HG02884 (cell line): ENCODE data around the gene CAVIN1.
"Not testable (repeated sequence)": the region's sequence is repeated elsewhere in the genome, so short reads cannot be mapped to it uniquely, and the experiment has no call there.

Source experiments
- ATAC-seq: cut with Tn5 transposase; IDR thresholded peaks from one replicate; pipeline ENCODE4 v1.9.1; 2021; ENCODE audit warnings: mild to moderate bottlenecking, moderate library complexity; ENCODE audit not compliant: unreplicated experiment

CAVIN1 gene, protein sequence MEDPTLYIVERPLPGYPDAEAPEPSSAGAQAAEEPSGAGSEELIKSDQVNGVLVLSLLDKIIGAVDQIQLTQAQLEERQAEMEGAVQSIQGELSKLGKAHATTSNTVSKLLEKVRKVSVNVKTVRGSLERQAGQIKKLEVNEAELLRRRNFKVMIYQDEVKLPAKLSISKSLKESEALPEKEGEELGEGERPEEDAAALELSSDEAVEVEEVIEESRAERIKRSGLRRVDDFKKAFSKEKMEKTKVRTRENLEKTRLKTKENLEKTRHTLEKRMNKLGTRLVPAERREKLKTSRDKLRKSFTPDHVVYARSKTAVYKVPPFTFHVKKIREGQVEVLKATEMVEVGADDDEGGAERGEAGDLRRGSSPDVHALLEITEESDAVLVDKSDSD

DNA sequence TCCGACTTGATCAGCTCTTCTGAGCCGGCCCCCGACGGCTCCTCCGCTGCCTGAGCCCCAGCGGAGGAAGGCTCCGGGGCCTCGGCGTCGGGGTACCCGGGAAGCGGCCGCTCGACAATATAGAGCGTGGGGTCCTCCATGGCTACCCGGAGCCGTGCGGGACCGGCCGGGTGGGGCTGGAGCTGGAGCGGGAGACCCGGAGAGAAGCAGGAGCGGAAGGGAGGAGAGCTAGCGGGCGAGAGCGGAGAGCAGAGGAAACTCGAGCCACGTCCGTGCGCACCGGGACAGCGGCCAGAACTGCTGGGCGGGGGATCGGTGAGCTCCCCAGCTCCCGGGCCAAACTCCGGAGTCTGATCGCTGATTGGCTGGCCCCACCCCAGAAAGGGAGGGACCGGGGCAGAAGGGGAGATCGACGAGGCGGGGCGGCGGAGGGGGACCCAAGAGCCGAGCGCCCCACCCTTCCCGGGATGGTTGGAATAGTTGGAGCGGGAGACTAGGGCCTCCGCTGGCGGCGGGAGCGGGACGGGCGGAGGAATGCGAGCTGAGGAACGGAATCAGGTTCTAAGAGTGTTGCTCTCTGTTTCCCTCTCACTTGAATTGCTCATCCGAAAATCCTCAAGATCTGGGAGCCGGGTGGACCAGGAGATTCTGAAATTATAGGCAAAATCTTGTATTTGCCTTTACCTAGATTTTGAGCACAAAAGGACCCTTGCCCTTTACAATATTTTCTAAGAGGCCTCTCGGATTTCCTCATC lies at the start of gene CAVIN1:
Gene CAVIN1, minus strand, starts transcription at position 299 of the 755 bp plus-strand sequence. Its CDS starts 159 bp downstream, at position 140.
- no peak for ATAC-seq

DNA sequence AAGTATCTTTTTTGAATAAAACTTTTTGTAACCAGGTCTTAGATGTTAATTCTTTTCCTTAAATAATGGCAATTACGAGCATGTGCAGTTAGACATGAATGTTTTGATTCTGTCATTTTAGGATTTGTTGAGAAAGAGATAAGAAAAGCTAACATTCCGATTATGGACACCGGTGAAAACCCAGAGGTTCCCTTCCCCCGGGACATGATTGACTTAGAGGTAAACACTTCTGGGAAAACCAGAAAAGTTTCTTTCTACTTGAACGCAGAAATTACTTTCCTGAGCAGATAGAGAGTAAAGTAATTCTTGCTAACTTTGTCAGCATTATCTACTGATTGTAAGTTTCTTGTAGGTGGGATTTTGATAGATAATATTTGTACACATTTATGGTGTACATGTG lies 44.8 kb upstream of the CAVIN1 start:
- no peak for ATAC-seq

DNA sequence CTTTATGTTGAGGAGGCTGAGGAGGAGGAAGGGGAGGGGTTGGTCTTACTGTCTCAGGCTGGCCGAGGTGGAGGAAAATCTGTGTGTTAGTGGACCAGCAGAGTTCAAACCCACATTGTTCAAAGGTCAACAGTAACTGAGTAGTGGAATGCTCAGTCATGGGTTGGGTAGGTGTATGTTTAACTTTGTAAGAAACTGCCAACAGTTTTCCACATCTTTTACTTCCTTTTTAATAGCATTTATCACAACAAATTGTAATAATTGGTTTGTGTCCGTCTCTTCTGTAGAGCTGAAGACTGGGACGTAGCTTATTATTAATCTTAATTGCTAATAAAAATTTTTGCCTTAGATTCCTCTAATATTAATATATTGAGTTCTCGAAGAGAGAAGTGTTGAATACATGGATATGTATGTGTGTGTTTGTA lies 40.9 kb upstream of the CAVIN1 start:
- no peak for ATAC-seq

DNA sequence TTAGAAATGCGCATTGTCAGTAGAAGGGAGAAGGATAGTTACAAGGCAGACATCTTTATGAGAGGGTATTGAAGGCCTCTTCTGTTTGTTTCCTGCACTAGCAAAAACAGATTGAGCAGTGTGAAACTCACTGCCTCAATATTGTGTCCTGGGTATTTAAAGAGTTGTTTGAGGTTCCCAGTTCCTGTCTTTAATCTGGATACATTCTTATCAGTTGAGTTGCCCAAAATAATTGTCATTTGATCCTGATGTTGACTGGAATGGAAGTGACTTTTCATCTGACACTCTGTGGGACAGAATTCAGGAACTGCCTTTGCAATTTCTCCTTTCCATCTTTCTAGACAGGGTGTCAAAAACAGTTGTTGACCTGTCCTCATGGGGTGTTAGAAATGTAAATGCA lies 37.3 kb upstream of the CAVIN1 start:
- no peak for ATAC-seq

DNA sequence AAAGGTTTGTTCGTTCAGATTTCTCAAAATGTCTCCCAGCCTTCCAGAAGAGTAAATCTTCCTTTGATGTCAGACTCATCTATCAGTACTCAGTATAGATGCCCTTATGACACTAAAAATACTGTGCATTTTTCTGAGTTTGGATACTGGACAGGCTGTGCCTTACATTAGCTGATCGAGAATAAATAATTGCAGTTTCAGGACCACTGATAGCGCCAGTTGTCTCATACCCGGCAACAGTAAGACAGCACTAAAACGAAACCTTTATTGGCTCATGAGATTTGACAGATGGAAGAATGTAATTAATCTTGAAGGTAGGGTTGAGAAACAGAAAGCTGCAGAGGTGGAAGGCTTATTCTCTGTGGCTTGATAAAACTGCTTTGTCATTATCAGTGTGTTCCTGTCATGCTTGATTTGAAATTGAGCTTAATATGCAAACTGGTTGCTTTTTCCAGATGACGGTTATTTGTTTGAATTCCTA lies 36.8 kb upstream of the CAVIN1 start:
- ATAC-seq = no peak

DNA sequence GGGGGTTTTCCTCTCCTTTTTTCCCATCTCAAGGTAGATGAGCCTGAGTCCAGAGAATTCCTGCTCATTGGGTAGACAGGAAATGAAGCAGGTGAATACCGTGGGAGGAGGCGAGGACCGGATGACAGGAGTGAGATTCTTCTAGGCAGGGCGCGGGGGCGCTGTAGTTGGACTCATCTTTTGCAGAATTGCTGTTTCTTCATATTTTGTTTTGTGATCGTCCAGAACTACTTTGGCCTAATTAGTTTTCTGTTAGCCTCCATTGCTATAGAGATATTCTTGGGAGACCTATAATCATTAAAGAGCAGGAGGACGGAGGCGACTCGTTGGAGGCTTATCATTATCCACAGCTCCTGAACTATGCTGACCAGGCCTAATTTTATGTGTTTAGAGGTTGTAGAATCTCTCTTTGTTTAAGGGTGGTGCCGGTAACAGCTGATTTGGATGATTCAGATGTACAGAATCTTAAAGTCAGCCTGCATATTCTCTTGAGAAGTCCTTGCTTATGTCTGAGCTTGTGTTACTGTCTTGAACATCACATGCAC lies 36.3 kb upstream of the CAVIN1 start:
- no peak for ATAC-seq

DNA sequence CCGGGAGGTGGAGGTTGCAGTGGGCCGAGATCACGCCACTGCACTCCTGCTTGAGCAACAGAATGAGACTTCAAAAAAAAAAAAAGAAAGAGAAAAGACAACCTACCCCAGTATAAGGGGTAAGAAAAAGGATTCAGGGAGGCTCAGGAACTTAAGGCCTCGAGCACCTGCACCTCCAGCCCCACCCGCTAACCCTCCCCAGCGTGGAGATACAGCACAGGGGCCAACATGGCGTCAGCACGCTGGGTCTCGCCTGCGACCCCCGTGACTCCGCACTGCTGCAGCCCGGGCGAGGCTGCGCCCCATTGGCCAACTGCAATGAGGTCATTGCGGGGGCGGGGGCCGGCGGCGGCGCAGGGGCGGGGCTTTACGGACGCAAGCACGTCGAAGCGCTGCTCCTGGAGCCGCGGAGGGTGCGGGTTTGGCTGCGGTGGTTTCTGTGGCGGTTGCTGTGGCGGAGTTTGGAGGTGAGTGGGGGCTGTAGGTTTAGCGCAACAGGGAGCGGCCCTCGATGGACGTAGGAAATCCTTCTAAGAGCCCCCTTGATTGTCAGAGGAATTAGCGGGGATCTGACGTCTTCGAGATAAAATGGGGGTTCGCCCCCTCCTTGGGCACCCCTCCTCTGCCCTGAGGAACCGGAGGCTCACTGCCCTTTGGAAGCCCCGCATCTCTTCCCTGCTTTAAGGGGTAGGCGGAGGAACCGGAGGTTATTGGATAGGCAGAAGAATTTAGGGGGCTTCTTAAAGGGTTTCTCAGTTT lies 35.6 kb upstream of the CAVIN1 start, which contains the start of gene ATP6V0A1:
Gene ATP6V0A1, plus strand, starts transcription at position 382 of the 759 bp plus-strand sequence. CDS start 2,017 bp downstream, outside the sequence.
- no peak for ATAC-seq

DNA sequence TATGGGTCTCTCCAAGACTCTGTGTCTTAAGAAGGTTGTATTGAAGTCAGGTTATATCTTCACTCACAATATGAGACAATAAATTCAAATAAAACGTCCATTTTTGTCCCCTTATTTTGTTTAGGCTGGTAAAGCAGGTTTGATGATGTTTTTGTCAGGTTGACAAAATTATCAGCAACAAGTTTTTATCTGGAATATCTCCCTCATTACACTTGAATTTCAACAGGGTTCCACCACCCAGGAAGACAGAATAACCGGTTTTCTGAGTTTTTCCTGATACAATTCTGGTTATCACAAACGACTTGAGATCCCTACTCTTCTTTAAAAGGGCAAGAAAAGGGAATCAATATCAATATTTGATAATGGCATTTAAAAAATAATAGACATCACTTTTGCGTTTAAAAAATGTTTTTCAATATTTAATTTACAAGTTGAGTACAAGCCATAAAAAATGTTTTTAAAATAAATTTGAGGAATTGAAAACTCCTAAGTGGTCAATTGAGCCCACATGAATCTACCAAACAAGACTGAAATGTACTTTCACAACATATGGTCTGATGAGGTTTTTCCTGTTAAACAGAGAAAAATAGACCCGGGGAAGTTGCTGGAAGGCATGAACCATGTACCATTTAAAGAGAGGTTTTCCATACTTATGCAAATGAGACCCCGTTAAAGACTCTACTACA lies 34.2 kb upstream of the CAVIN1 start:
- no peak for ATAC-seq

DNA sequence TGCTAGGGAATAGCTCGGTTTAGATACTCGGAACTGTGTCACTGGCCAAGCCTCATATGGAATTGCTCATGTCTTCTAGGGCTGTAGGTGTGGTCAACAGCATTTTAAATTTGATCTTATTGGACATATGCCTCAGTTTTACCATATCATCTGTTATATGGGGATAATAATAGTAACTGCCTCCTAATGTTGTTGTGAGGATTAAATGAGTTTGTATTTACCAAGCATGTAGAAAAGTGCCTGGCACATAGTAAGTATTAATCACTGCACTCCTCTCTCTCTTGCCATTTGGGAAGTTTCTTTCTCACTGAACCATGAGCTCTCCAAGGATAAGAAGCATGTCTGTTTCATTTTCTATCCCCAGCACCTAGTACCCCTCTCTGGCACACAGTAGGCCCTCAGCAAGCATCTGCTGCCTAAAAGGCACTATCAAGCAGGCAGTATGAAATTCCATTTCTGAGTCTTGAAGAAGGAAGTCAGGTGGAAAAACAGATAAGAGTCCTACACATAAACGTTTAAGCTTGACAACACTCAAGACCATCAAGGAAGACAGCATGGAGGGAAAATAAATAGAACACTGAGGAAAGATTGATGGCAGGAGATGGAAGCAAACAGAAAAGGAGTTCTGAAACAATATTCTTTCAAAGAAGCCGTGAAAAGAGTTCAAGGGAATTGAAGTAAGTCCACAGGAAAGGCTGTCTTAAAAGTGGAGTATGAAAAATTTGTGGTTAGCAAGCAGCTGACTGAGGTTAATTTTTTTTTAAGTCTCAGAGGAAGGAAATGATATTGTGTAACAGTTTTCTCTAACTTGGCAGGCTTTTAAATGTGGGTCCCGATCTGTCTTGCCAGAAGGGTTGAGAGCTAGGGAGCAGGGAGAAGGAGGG lies 33.4 kb upstream of the CAVIN1 start:
- no peak for ATAC-seq

DNA sequence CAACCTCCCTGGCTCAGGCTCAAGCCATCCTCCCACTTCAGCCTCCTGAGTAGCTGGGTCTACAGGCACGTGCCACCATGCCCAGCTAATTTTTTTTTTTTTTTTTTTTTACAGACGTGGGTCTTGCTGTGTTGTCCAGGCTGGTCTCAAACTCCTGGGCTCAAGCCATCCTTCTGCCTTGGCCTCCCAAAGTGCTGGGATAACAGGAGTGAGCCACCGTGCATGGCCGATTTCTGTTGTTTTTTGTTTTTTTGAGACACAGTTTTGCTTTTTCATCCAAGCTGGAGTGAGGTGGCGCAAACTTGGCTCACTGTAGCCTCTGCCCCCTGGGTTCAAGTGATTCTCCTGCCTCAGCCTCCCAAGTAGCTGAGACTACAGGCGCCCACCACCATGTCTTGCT lies 31.9 kb upstream of the CAVIN1 start:
- not testable (repeated sequence) for ATAC-seq

DNA sequence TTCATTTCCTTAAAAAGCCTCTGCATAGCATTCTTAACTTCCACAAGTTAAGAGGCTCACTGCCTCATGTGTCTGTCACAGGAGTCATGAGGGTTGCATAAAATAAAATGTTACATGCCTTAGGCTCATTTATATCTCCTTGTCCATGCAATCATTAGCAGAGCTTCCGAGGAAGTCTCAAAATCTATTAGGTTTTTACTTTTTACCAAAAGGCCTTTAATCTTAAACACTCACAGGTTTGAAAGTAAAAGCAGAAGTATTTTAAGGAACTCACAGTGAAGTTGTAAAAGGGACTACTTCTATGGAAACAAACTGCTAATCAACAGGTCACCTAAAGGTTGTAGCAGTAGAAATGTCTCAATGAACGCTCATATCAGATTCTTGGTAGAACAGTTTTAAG lies 30.4 kb upstream of the CAVIN1 start:
- no peak for ATAC-seq

DNA sequence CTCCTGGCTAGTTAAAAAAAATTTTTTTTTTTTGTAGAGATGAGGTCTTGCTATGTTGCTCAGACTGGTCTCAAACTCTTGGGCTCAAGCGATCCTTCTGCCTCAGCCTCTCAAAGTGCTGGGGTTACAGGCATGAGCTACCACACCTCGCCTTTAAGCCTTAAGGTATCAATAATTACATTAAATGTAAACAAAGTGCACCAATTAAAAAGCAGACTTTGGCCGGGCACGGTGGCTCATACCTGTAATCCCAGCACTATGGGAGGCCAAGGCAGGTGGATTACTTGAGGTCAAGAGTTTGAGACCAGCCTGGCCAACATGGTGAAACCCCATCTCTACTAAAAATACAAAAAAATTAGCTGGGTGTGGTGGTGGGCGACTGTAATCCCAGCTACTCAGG lies 28.2 kb upstream of the CAVIN1 start:
- not testable (repeated sequence) for ATAC-seq

DNA sequence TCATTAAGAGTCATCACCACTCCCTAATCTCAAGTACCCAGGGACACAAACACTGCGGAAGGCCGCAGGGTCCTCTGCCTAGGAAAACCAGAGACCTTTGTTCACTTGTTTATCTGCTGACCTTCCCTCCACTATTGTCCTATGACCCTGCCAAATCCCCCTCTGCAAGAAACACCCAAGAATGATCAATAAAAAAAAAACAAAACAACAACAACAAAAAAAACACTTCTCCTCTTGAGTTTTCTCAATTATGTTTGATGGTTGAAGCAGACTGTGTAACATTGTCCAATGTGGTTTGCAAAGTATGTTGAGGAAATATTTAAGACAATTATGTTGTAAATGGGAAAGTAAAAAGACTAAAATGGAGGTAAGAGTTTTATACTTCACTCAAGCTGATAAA lies 26.8 kb upstream of the CAVIN1 start:
- not testable (repeated sequence) for ATAC-seq

DNA sequence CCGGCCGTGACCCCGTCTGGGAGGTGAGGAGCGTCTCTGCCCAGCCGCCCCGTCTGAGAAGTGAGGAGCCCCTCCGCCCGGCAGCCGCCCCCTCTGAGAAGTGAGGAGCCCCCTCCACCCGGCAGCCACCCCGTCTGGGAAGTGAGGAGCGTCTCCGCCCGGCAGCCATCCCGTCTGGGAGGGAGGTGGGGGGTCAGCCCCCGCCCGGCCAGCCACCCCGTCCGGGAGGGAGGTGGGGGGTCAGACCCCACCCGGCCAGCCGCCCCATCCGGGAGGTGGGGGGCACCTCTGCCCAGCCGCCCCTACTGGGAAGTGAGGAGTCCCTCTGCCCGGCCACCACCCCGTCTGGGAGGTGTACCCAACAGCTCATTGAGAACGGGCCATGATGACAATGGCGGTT lies 26.1 kb upstream of the CAVIN1 start:
- ATAC-seq = not testable (repeated sequence)

DNA sequence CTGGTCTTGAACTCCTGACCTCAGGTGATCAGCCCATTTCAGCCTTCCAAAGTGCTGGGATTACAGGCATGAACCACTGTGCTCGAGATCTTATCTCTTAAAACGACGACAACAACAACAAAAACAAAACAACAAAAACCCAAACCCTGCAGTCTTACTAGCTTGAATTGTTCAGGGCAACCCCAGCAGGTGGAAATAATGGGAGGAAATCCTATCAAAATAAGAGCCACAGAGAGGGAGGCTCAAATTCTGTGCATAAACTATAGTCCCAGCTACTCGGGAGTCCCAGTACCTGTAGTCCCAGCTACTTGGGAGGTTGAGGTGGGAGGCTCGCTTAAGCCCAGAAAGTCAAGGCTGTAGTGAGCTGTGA lies 19.1 kb upstream of the CAVIN1 start:
- no peak for ATAC-seq

DNA sequence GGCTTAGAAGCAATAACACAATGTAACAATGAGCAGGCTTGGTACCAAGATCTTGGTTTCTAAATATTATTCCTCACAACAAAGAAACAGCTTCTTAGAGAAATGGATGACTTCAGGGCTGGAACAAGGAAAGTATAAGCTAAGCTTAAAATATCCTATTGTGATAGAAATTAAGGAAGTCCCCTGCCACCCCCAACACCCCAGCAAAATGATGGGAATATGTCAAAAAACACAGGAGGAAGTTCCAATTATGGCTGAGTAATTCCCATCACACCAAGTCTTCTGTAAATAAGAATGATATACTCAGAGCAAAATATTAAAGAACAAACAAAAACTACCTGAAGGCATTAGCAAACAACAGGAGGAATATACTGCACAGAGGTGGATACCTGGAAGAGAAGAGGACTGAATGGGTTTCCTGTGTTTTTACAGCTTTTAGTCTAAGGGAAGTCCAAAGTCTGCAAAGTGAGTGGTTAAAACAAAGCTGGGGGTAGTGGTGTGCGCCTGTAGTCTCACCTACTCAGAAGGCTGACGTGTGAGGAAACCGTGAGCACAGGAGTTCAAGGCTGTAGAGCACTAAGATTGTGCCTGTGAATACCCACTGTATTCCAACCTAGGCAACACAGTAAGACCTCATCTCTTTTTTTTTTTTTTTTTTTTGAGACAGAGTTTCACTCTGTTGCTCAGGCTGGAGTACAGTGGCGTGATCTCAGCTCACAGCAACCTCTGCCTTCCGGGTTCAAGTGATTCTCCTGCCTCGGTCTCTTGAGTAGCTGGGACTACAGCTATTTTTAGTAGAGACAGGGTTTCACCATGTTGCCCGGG lies 18.5 kb upstream of the CAVIN1 start:
- ATAC-seq = no peak

DNA sequence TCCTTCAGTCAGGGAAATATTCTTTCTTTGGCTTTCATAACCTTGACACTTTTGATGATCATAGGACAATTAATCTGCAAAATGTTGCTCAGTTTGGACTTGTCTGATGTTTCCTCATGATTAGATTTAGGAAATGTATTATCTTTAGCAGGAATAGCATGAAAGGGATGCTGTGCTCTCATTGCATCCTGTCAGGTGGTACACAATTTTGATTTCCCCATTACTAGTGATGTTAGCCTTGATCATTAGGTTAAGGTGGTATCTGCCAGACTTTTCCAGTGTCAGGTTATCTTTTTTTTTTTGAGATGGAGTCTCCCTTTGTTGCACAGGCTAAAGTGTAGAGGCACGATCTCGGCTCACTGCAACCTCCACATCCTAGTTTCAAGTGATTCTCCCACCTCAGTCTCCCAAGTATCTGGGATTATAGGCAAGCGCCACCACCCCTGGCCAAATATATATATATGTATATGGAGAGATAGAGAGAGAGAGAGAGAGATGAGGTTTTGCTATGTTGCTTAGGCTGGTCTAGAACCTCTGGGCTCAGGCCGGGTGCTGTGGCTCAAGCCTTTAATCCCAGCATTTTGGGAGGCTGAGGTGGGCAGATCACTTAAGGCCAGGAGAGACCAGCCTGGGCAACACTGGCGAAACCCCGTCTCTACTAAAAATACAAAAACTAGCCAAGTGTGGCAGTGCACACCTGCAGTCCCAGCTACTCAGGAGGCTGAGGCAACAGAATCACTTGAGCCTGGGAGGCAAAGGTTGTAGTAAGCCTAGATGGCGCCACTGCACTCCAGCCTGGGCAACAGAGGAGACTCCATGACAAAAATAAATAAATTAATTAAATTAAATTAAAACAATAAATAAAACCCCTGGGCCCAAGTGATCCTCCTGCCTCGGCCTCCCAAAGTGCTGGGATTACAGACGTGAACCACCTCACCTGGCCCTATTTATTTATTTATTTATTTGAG lies 15.8 kb upstream of the CAVIN1 start:
- no peak for ATAC-seq
